DOHH2 (cell line): Measurements from ENCODE around the gene COA7.

Source experiments
- CTCF ChIP-seq: fragments of 200-600 bp; sonication (generic); IDR thresholded peaks from one replicate; pipeline ENCODE4 v1.5.1; 2014; ENCODE audit warnings: antibody characterized with exemption, mild to moderate bottlenecking, low read depth, low read length; ENCODE audit not compliant: poor library complexity, severe bottlenecking
- EZH2phosphoT487 ChIP-seq: fragments of 200-600 bp; sonication (generic); IDR thresholded peaks from 2 replicates; pipeline ENCODE4 v1.6.1; 2017; ENCODE audit warnings: borderline replicate concordance, mild to moderate bottlenecking, antibody characterized with exemption, low read length, moderate library complexity, mixed read lengths

DNA sequence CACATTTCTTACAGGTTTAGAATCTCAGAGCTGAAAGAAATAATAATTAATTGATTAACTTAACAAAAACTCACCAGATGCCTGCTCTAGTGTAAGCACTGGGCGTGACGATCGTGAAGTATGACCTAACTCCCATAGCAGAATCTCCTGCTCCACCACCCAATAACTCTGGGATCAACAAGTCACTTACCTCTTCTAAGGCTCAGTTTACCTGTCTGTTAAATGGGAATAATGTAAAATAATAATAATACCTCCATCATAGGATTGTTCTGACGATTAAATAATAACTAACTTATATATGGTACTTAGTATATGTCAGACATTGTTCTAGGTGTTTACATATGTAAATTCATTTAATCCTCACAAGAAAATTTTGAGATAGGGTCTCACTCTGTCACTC lies 24.6 kb downstream of the COA7 start:
- no peak for TF ChIP-seq CTCF
- no peak for TF ChIP-seq EZH2phosphoT487
